GM12865 (cell line): ENCODE measurements around the gene GPR132.

Experiments used
- DNase-seq: peaks from one replicate; pipeline ENCODE4 v3.0.0; 2010; ENCODE audit warnings: low read depth
- H3K4me3 ChIP-seq: 2 replicates; pipeline ENCODE4 v1.5.1; 2011; ENCODE audit warnings: mild to moderate bottlenecking, low read depth, low read length, control low read depth
- TF ChIP-seq, protein P1 (sequence below): IDR thresholded peaks from 2 replicates; pipeline ENCODE4 v1.5.1; 2011; ENCODE audit warnings: low read length, control low read depth, low read depth, inconsistent platforms; ENCODE audit not compliant: insufficient read depth; ENCODE audit errors: missing control alignments

GPR132 gene

DNA sequence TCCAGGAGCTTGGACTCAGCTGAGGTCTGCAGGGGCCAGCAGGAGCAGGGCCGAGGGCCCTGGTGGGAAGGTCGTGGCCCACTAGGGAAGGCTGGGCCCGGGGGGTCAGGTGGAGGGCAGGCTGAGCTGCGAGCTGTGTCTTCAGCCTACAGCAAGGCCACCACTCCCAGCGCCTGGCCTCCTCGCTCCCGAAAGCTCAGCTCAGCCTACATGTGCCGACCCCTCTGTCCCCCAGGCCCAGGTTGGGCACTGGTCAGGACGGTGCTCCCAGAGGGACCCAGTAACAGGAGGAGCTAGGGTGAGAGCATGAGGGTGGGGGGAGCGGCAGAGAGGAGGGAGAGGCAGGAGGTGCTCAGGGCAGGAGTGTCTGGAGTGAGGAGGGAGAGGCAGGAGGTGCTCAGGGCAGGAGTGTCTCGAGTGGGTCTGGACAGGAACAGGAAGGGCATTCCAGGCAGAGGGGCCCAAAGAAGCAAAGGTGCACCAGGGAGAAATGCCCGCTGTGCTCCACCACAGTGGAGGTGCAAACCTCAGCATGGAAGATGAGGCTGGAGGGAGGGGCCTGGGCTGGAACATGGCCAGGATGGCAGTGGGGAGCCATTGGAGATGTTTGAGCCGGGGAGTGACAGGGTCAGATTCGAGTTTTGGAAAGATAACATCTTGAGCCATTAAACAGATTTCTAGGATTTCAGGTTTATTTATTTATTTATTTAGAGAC is 29.1 kb upstream of the GPR132 start:
- peak overlapping the region; percentile 86 for H3K4me3 ChIP-seq
- TF ChIP-seq, protein P1, sequence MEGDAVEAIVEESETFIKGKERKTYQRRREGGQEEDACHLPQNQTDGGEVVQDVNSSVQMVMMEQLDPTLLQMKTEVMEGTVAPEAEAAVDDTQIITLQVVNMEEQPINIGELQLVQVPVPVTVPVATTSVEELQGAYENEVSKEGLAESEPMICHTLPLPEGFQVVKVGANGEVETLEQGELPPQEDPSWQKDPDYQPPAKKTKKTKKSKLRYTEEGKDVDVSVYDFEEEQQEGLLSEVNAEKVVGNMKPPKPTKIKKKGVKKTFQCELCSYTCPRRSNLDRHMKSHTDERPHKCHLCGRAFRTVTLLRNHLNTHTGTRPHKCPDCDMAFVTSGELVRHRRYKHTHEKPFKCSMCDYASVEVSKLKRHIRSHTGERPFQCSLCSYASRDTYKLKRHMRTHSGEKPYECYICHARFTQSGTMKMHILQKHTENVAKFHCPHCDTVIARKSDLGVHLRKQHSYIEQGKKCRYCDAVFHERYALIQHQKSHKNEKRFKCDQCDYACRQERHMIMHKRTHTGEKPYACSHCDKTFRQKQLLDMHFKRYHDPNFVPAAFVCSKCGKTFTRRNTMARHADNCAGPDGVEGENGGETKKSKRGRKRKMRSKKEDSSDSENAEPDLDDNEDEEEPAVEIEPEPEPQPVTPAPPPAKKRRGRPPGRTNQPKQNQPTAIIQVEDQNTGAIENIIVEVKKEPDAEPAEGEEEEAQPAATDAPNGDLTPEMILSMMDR: no peak

DNA sequence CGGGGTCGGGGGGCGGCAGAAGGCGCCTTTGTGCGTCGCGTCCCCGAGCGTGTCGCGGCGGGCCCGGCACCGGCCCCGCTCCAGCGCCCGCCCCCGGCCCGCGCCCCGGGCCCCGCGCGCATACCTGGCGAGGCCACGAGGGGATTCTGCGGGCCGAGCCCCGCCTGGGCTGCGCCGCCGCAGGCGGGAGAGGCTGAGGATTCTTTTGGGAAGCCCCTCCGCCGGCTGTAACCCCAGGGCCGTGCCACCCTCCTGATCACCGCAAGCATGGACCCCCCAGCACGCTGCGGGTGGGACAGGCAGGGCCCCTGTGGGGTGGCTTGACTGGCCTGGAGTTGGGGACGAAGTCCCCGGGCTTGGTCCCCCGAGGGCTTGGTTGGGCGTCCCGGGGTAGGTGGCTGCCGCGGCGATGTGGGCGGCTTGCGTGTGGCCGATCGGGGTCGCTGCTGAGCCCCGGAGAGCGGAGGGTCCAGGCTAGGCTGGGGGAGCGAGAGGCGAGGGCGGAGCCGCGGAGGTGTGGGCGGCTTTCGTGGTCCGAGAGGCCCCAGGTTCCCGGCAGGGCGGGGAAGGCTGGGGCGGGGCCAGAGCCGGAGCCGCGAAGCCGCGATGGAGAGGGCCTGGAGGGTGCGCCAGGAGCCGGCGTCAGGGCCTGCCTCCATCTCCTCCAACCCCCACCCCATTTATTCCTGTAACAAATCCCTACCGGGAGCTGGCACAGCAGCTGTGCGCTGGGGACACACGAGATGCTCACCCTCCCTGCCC is 28.4 kb upstream of the GPR132 start:
- peak; percentile 88 for DNase-seq
- H3K4me3 ChIP-seq: peak overlapping the region; percentile 86
- TF ChIP-seq, protein P1: peak; percentile 48

More for the DNA sequence above, 29.1 kb upstream of the GPR132 start:
- DNase-seq: no peak

- peak overlapping the region; percentile 49 for H3K4me3 ChIP-seq
- TF ChIP-seq, protein P1: no peak
- DNase-seq: peak; percentile 69
Measured at GRCh38 chr14:105093038-105093430, 27.8 kb upstream of the GPR132 start.

GRCh38 chr14:105092171-105093037 is 27.2 kb upstream of the GPR132 start:
- H3K4me3 ChIP-seq: peak overlapping the region; percentile 49
- TF ChIP-seq, protein P1: no peak
- no peak for DNase-seq

DNA sequence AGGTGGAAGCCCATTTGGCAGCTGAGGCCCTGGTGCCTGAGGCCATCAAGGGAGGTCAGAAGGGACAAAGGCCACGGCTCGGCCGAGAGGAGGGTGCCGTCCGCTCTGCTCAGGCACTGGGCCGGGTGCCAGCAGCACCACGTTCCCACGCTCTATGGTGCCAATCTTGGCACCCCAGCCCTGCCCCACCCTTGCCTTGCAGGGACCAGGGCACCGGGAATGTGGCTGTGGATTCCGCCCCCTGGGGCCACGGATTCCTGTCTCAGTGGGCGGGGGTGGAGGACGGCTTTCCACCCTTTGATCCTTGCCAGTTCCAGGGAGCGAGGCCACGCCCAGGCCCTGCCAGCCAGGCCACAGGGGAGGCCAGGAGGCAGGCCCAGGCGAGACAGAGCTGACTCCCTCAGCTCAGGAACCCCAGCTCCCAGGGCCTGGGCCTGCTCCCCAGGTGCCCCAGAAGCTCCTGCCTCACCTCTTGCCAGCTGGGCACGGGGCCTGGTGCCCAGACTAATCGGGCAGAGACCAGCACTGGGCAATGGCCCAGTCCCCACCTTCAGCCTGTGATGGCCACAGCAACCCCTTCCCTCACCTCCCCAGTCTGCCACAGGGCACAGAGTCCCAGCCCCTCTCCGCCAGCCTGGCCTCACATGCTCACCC is 26.4 kb upstream of the GPR132 start:
- TF ChIP-seq, protein P1: no peak
- no peak for DNase-seq
- H3K4me3 ChIP-seq: no peak overlapping the region

DNA sequence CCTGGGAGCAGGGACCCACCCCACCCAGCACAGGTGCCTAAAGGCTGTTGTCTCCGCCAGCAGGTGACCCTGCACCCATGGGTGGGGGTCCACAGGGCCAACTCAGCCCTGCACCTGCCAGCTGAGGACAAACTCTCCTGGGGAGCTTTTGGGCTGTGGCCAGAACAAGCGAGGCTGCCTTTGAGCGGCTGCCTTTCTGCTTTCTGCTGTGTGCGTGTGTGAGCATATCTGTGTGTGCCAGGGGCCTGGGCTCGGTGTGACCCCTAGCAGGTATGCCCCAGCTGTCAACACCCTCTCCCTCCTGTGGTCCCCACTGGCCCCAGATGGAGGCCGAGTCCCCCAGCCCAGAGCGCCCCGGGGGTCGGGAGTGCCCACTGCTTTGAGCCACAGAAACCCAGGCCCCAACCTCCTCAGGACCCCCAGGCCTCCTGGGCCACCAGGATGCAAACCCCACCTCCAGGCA is 25.9 kb upstream of the GPR132 start:
- H3K4me3 ChIP-seq: no peak overlapping the region
- TF ChIP-seq, protein P1: no peak
- no peak for DNase-seq
